Thyroid gland (tissue), 4 donors: ENCODE data around the gene CYB5R2. TPM values are rescaled to one million over a fixed set of nuclear protein-coding genes. Genes with fewer than 3 reads are reported as not detected.

Experiments
- DNase-seq, 2 donors: peaks; one replicate each; pipeline ENCODE4 v3.0.0-alpha.2; 2019
- H3K27ac ChIP-seq, 3 donors: fragments of 200-600 bp; sonication (generic); 1 replicate in 2 of 3; 2 replicates in 1 of 3; pipeline ENCODE4 v1.5.1; 2016 to 2019; ENCODE audit warnings: mild to moderate bottlenecking in 1 of 3, moderate library complexity in 1 of 3
- H3K27me3 ChIP-seq: fragments of 200-600 bp; sonication (generic); one replicate; pipeline ENCODE4 v1.5.1; 2019
- H3K36me3 ChIP-seq, 2 donors: fragments of 200-600 bp; sonication (generic); one replicate each; pipeline ENCODE4 v1.5.1; 2016 to 2019
- H3K4me1 ChIP-seq, 2 donors: fragments of 200-600 bp; sonication (generic); one replicate each; pipeline ENCODE4 v1.5.1; 2017 to 2019
- H3K4me3 ChIP-seq, 3 donors: fragments of 200-600 bp; sonication (generic); replicated peaks in 1 of 3; 1 replicate in 2 of 3; 2 replicates in 1 of 3; pipeline ENCODE4 v1.5.1; 2016; ENCODE audit warnings: mild to moderate bottlenecking in 1 of 3
- H3K9me3 ChIP-seq: fragments of 200-600 bp; sonication (generic); one replicate; pipeline ENCODE4 v1.5.1; 2017
- POLR2A ChIP-seq, 2 donors: fragments of 450-650 bp; IDR thresholded peaks; one replicate each; pipeline ENCODE4 v1.6.1; 2017; ENCODE audit warnings: antibody characterized with exemption in 2 of 2, mild to moderate bottlenecking in 2 of 2, moderate library complexity in 1 of 2
- WGBS, 2 donors: methylation state at CpG; one replicate each; pipeline ENCODE4 v1.1.5; 2017; 5-methylcytosine and 5-hydroxymethylcytosine counted together
- intact Hi-C: fragments of 100-400 bp; cut with DNase I; formaldehyde crosslinking; loops from one replicate; pipeline ENCODE4 v1.15.1; 2023
- total RNA-seq, 4 donors: library from RNA; depleted of rRNA; stranded (reverse); fragments of >200 nt; gene quantifications; one replicate each; pipeline ENCODE4 v1.2.3, GENCODE V29; 2016
- TF ChIP-seq, protein P1 (sequence below), 6 experiments: fragments of 200-600 bp in 3 of 6; fragments of 450-650 bp in 3 of 6; sonication (generic) in 3 of 6; IDR thresholded peaks; one replicate each; pipeline ENCODE4 v1.5.1; 2016 to 2019; ENCODE audit warnings: antibody characterized with exemption in 6 of 6, mild to moderate bottlenecking in 2 of 6, inconsistent platforms in 1 of 6, moderate library complexity in 1 of 6

The CYB5R2 gene
- total RNA-seq, 4 donors from 2014 or later = 7.2 to 9.3 (median 8.5) TPM

- no peaks in the 10 kb centered on the region for H3K27me3 ChIP-seq
- H3K36me3 ChIP-seq = peaks cover 0 to 3% of the 10 kb centered on the region in 2 donors
- H3K4me3 ChIP-seq = no peak overlapping the region
- H3K4me1 ChIP-seq = peaks cover 23 to 28% of the 10 kb centered on the region in 2 donors
- intact Hi-C loops = no loop called here
- WGBS, 2 donors = 56 to 62% methylated on average over 10 of the region's 10 CpGs
- TF ChIP-seq, protein P1, sequence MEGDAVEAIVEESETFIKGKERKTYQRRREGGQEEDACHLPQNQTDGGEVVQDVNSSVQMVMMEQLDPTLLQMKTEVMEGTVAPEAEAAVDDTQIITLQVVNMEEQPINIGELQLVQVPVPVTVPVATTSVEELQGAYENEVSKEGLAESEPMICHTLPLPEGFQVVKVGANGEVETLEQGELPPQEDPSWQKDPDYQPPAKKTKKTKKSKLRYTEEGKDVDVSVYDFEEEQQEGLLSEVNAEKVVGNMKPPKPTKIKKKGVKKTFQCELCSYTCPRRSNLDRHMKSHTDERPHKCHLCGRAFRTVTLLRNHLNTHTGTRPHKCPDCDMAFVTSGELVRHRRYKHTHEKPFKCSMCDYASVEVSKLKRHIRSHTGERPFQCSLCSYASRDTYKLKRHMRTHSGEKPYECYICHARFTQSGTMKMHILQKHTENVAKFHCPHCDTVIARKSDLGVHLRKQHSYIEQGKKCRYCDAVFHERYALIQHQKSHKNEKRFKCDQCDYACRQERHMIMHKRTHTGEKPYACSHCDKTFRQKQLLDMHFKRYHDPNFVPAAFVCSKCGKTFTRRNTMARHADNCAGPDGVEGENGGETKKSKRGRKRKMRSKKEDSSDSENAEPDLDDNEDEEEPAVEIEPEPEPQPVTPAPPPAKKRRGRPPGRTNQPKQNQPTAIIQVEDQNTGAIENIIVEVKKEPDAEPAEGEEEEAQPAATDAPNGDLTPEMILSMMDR (IDR thresholded peaks at IDR 0.05) = no peak
- TF ChIP-seq POLR2A (IDR thresholded peaks at IDR 0.05) = no peak
- DNase-seq = peak; percentile 77 to 78
- no peaks in the 10 kb centered on the region for H3K9me3 ChIP-seq
- H3K27ac ChIP-seq = peak overlapping the region; percentile 27 to 47 (median 31)
Measured at GRCh38 chr11:7671347-7672215, 1.7 kb downstream of the CYB5R2 start.

DNA sequence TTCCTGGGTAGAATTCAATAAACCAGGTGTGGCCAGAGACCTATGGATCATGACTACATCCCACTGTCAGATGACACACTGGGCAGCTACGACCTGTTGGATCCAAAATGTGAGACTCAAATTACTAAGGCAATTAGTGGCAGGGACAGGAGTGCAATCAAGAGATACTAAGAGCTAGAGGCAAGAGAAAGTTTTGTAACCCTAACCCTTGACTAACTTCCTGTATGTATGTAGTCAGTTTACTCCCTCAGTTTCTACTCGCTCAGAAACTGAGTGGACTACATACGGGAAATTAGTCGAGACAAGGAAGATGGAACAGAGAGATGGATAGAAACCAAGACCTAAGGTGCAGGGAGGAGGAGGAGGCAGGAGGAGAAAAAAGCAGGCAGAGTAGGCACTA lies 2.7 kb downstream of the CYB5R2 start:
- H3K36me3 ChIP-seq = peaks cover 0 to 5% of the 10 kb centered on the region in 2 donors
- no peaks in the 10 kb centered on the region for H3K27me3 ChIP-seq
- intact Hi-C loops = no loop called here
- TF ChIP-seq POLR2A (IDR thresholded peaks at IDR 0.05) = no peak
- TF ChIP-seq, protein P1 (IDR thresholded peaks at IDR 0.05) = no peak
- peaks cover 23 to 28% of the 10 kb centered on the region in 2 donors for H3K4me1 ChIP-seq
- no peaks in the 10 kb centered on the region for H3K9me3 ChIP-seq
- H3K27ac ChIP-seq = peak overlapping the region in 1 of 3 donors; percentile 47
- no peak for DNase-seq
- 68% methylated on average over 4 of the region's 4 CpGs for WGBS, 2 donors
- H3K4me3 ChIP-seq = no peak overlapping the region

GRCh38 chr11:7668911-7669310 lies 4.4 kb downstream of the CYB5R2 start:
- H3K27me3 ChIP-seq = no peaks in the 10 kb centered on the region
- 80 to 86% methylated on average over 5 of the region's 5 CpGs for WGBS, 2 donors
- intact Hi-C loops = loop anchor here (5.0 kb wide), 1 partner anchor 97 kb away; no protein-coding TSS in a partner anchor
- H3K27ac ChIP-seq = no peak overlapping the region
- no peaks in the 10 kb centered on the region for H3K9me3 ChIP-seq
- TF ChIP-seq POLR2A (IDR thresholded peaks at IDR 0.05) = no peak
- TF ChIP-seq, protein P1 (IDR thresholded peaks at IDR 0.05) = no peak
- peaks cover 0 to 5% of the 10 kb centered on the region in 2 donors for H3K36me3 ChIP-seq
- H3K4me3 ChIP-seq = no peak overlapping the region
- no peak for DNase-seq
- H3K4me1 ChIP-seq = peaks cover 24 to 28% of the 10 kb centered on the region in 2 donors

GRCh38 chr11:7668464-7668863 lies 4.8 kb downstream of the CYB5R2 start:
- peaks cover 22 to 28% of the 10 kb centered on the region in 2 donors for H3K4me1 ChIP-seq
- H3K9me3 ChIP-seq = no peaks in the 10 kb centered on the region
- WGBS, 2 donors = 59 to 63% methylated on average over 7 of the region's 7 CpGs
- no peak overlapping the region for H3K4me3 ChIP-seq
- intact Hi-C loops = loop anchor here (5.0 kb wide), 1 partner anchor 96 kb away; no protein-coding TSS in a partner anchor
- H3K36me3 ChIP-seq = peaks cover 0 to 5% of the 10 kb centered on the region in 2 donors
- DNase-seq = no peak
- H3K27me3 ChIP-seq = no peaks in the 10 kb centered on the region
- TF ChIP-seq, protein P1 (IDR thresholded peaks at IDR 0.05) = no peak
- TF ChIP-seq POLR2A (IDR thresholded peaks at IDR 0.05) = no peak
- H3K27ac ChIP-seq = peak overlapping the region in 1 of 3 donors; percentile 38

- WGBS, 2 donors = 94 to 97% methylated on average over 2 of the region's 2 CpGs
- DNase-seq = no peak
- intact Hi-C loops = loop anchor here (5.0 kb wide), 1 partner anchor 95 kb away; no protein-coding TSS in a partner anchor
- H3K36me3 ChIP-seq = peaks cover 0 to 5% of the 10 kb centered on the region in 2 donors
- no peaks in the 10 kb centered on the region for H3K9me3 ChIP-seq
- peaks cover 15 to 20% of the 10 kb centered on the region in 2 donors for H3K4me1 ChIP-seq
- no peak overlapping the region for H3K4me3 ChIP-seq
- TF ChIP-seq, protein P1 (IDR thresholded peaks at IDR 0.05) = no peak
- no peak for TF ChIP-seq POLR2A (IDR thresholded peaks at IDR 0.05)
- no peaks in the 10 kb centered on the region for H3K27me3 ChIP-seq
- H3K27ac ChIP-seq = no peak overlapping the region
Measured at GRCh38 chr11:7667460-7667859, 5.8 kb downstream of the CYB5R2 start.
